ENCODE measurements around the gene CD207. TPM values are rescaled to one million over a fixed set of nuclear protein-coding genes. Genes with fewer than 3 reads are reported as not detected.

CD207 gene
- total RNA-seq, 1 experiment from 2014 or later = not detected

DNA sequence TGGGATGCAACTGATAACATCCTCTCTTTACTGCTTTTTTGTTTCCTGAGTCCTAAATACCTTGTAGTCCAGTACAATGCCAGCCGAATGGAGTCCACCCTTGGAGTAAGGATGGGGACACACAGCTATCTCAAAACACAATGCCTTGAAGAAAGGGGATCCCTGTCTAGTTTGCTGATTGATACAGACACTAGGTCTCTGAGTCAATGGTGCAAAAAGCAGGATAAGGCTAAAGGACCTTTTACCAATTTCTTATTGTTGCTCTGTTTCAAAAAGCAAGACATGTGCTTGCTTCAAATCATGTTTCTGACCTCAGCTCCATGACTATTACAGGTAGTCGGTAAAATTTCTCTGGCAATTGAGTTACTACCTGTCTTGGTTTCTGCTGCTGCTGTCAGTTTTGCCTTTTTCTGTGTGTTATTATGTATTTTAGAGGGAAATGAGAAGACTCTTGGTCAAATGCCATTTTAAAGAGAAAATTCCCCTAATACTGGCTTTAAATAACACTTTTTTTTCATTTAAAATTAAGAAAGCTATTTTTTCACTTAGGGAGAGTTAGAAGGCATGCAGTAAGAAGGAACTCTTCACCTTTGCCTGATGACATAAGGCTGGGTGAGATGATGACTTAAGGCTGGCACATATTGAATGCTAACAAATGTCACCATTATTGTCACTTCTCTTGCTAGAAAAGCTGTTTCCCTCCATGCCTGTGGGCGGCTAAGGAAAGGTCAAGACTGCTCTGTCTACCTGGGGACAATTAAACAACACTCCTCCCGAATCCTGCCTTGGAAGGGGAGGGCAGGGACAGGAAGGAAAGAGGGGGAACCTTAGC, 40.2 kb downstream of the CD207 start:
- no peak for DNase-seq (ENCODE audit: low read depth)

DNA sequence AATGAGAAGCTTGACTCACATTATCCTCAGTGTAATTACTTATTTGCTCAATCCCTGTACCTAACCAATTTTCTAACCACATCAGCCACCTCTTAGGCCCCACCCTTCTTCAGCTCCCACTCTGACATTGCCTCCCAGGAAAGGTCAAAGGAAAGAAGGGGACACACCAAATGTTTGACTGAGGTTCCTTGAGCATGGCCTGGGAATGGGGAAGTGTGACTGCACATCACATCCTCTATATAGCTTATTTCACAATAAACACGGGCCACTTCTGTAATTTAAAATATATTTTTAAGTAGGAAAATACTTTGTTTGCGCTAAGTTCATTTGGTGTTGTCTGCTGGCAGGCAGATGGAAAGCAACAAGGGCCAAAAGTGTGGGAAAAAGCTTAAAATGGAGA, 42.2 kb downstream of the CD207 start:
- no peak for DNase-seq (ENCODE audit: low read depth)

DNA sequence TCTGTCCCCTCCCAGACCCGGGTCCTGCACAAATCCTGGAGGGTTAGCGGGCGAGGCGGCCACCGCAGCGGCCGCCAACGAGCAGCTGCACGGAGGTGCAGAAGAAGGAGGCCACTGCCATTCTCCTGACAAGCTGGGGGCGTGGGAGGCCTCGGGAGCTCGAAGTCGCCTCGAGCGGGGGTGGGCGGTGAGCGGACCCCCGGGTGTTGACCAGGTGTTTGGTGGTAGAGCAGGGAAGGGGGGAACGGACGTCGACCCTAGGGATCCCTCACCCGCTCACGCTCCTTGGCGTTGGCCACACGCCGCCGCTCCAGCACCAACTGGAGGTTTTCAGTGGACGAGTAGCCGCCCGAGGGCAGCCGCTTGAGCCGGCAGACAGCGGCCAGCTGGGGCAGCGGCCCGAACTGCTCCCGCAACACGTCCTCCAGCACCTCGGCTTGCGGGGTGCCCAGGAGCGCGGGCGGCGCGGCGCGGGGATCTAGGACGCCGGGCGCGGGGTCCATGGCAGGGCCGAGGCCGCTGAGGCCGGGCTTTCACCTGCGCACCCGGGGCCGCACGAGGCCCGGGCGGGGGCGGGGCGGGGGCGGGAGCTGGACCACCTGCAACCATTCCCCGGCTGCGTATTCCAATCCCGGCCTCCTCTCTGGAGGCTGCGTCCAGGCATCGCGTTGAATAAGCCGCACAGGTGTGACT, 45.3 kb downstream of the CD207 start, which contains the start of gene FIGLA:
TSS of gene FIGLA (minus strand) at position 508 of the 693 bp plus-strand sequence. CDS start at position 503, 5 bp downstream.
- DNase-seq (ENCODE audit: low read depth) = no peak

DNA sequence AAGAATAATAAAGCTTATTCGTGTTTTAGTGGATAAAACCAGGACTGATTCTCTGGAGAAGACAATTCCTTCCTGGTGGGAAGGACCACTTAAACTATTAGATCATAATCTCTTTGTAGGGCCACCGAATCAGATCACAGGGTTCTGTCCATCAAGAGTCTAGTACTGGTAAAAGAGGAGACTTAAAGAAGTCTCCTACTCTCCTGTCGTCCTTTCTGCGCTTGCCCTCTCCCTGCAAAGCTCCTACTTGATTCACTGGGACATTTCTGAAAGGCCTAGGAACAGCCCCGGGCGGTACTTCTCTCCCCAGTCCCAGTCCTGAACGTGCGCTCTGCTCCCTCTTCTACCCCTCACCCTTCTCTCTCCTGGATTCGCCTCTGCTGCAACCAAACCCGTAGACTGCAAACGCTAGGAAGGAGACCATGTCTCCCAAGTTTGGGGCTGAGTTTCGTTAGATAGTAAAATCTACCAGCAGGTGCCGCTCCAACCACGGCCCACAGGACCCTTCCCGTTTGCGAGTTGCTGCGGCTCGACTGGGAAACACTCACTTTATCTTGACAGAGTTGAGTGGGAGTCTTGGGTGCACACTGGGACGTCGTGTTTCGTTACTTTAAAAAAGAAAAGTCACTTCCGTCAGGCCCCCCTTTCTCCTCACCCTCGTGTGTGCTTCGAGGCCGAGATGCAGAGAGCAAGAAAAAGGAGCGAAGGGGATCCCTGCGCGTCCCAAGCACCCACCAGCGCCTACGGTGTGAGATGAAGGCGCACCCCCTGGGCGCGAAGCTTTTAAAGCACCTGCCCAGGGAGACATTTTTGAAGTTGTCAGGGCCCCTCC, 46.1 kb downstream of the CD207 start:
- peak; percentile 32 for DNase-seq (ENCODE audit: low read depth)

DNA sequence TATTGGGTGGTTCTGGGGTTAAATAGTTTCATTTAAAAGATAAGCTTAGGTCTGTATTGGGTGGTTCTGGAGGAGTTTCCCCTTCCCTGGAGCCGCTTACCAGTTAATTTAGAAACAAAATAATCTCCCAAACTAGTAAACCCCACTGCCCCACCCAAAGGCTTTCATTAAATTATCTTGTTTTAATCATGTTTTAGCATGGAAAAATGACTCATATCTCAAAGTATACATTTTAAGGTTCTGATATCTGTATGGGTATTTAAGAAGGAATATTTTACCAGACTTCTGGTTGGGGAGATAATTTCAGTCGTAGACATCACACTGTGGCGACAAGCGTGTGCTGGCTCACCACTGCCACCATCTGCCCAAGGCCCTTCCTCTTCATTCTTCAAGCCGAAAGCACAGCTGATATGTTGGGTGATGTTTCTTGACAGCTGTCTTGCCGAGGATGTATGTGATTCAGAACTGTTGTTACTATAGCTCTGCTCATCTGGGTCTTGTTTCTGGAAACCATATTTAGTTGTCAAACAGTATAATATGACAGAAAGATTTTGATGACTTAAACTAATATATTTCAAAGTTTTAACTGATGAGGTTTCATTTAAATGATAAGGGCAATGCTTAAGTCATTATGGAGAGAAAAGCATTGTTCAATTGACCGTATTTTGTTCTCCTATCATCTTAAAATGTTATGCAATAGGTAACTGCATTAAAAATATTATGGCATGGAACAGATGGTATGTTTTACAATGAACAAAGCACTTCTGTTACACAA, 50.3 kb downstream of the CD207 start:
- peak; percentile 85 for DNase-seq (ENCODE audit: low read depth)

DNA sequence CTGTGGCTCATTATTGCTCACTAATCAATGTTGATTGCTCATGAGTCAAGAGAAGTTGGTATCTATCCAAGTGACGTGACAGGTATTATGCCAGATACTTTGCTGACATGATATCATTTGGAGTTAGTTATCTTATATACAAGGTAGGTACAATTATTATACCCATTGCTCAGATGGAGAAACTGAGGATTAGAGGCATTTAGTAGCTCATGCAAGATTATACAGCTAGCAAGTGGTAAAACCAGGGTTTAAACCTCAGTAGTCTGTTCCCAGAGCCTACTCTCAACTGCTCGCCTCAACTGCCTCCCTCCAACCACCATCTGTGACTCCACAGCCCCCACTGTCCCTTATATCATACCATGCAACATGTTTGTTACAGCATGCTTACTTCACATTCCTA, 51.3 kb downstream of the CD207 start:
- no peak for DNase-seq (ENCODE audit: low read depth)

Other genes starting within 250 kb of the CD207 start
- gene ADD2, start 67.6 kb downstream of the CD207 start, total RNA-seq (2014; rRNA removed) = not detected in 2 replicates
- not detected in 2 replicates for gene FIGLA, start 45.2 kb downstream of the CD207 start, total RNA-seq (2014; rRNA removed)
- not detected in 2 replicates for gene CLEC4F, start 15.2 kb downstream of the CD207 start, total RNA-seq (2014; rRNA removed)
- 5.4 and 9.8 TPM in 2 replicates for gene VAX2, start 64.8 kb upstream of the CD207 start, total RNA-seq (2014; rRNA removed)
- gene ATP6V1B1, start 100.1 kb upstream of the CD207 start, total RNA-seq (2014; rRNA removed) = 0.90 and 2.0 TPM in 2 replicates
- 0.11 and 0.83 TPM in 2 replicates for gene ANKRD53, start 142.8 kb upstream of the CD207 start, total RNA-seq (2014; rRNA removed)
- gene TEX261, start 159.1 kb upstream of the CD207 start, total RNA-seq (2014; rRNA removed) = 61.9 and 76.6 TPM in 2 replicates
- gene NAGK, start 232.8 kb upstream of the CD207 start, total RNA-seq (2014; rRNA removed) = 124 TPM in 2 replicates